OCI-LY7 (cell line): ENCODE measurements around the gene CBX2. TPM values are rescaled to one million over a fixed set of nuclear protein-coding genes. Genes with fewer than 3 reads are reported as not detected.

Source experiments
- BruUV-seq: library from RNA; stranded (reverse); fragments of 400-500 nt; replicated peaks from 2 replicates; lab custom pipeline; 2021; lab: Mats Ljungman, UMichigan
- CTCF ChIA-PET: fragments of 300-600 bp; sonication (Branson Sonifier 250); formaldehyde crosslinking; loops from one replicate; lab custom pipeline; 2022; ENCODE audit warnings: antibody characterized with exemption; ENCODE audit not compliant: unreplicated experiment; lab: Charles Lee
- POLR2A ChIA-PET: fragments of 300-600 bp; sonication (Branson Sonifier 250); formaldehyde crosslinking; loops from one replicate; lab custom pipeline; 2022; ENCODE audit warnings: antibody characterized with exemption; lab: Charles Lee
- DNase-seq: peaks from one replicate; pipeline ENCODE4 v3.0.0-alpha.2; 2015; ENCODE audit warnings: low spot score
- H2AFZ ChIP-seq: fragments of 200-600 bp; sonication (generic), shearing (Covaris generic); 2 replicates; pipeline ENCODE4 v1.6.1; 2014; ENCODE audit warnings: mild to moderate bottlenecking, antibody characterized with exemption, low read length, moderate library complexity
- H3K27ac ChIP-seq: fragments of 200-600 bp; sonication (generic); 2 replicates; pipeline ENCODE4 v1.5.1; 2014; ENCODE audit warnings: mixed run types, low read depth, mild to moderate bottlenecking, moderate library complexity, low read length, inconsistent platforms; ENCODE audit not compliant: poor library complexity, severe bottlenecking
- H3K36me3 ChIP-seq: fragments of 200-600 bp; sonication (generic); 2 replicates; pipeline ENCODE4 v1.6.1; 2014; ENCODE audit warnings: mild to moderate bottlenecking, antibody characterized with exemption, low read length, moderate library complexity, mixed read lengths; ENCODE audit not compliant: insufficient read depth
- H3K4me1 ChIP-seq: fragments of 200-600 bp; sonication (generic); 2 replicates; pipeline ENCODE4 v1.5.1; 2014; ENCODE audit warnings: mild to moderate bottlenecking, low read length; ENCODE audit not compliant: insufficient read depth, poor library complexity, severe bottlenecking
- H3K4me2 ChIP-seq: fragments of 200-600 bp; sonication (generic); 2 replicates; pipeline ENCODE4 v1.6.1; 2014; ENCODE audit warnings: mild to moderate bottlenecking, low read length
- H3K4me3 ChIP-seq: fragments of 200-600 bp; sonication (generic); 2 replicates; pipeline ENCODE4 v1.5.1; 2014; ENCODE audit warnings: mild to moderate bottlenecking, low read depth, low read length; ENCODE audit not compliant: poor library complexity, severe bottlenecking
- H3K79me2 ChIP-seq: fragments of 200-600 bp; sonication (generic); 2 replicates; pipeline ENCODE4 v1.6.1; 2016; ENCODE audit warnings: low read depth, mild to moderate bottlenecking, low read length, moderate library complexity, mixed read lengths; ENCODE audit not compliant: insufficient read depth
- H3K9me2 ChIP-seq: fragments of 200-600 bp; sonication (generic); 2 replicates; pipeline ENCODE4 v1.6.1; 2016; ENCODE audit warnings: mild to moderate bottlenecking, low read length, mixed read lengths; ENCODE audit not compliant: insufficient read depth
- H3K9me3 ChIP-seq: fragments of 200-600 bp; sonication (generic); 2 replicates; pipeline ENCODE4 v1.6.1; 2014; ENCODE audit warnings: mild to moderate bottlenecking, mixed run types, low read length, mixed read lengths
- H4K20me1 ChIP-seq: fragments of 200-600 bp; sonication (generic); 2 replicates; pipeline ENCODE4 v1.6.1; 2014; ENCODE audit warnings: mild to moderate bottlenecking, antibody characterized with exemption, low read length, moderate library complexity, mixed read lengths; ENCODE audit not compliant: insufficient read depth
- CTCF ChIP-seq: fragments of 200-600 bp; sonication (generic); conservative IDR thresholded peaks from 2 replicates; pipeline ENCODE4 v1.5.1; 2014; ENCODE audit warnings: mild to moderate bottlenecking, antibody characterized with exemption, low read length, moderate library complexity, mixed read lengths
- EZH2phosphoT487 ChIP-seq: fragments of 200-600 bp; sonication (generic); IDR thresholded peaks from 2 replicates; pipeline ENCODE4 v1.6.1; 2018; ENCODE audit warnings: low read depth, borderline replicate concordance, mild to moderate bottlenecking, mixed run types, antibody characterized with exemption, low read length, moderate library complexity, mixed read lengths
- intact Hi-C: fragments of 100-400 bp; cut with micrococcal nuclease; formaldehyde crosslinking; loops from one replicate; pipeline ENCODE4 v1.10.0; 2022; ENCODE audit not compliant: unreplicated experiment
- total RNA-seq, 2 experiments: library from RNA; depleted of rRNA in 1 of 2; stranded (reverse); fragments of >200 nt in 1 of 2; shearing (Covaris generic) in 1 of 2; gene quantifications; 2 replicates each; pipeline ENCODE4 v1.2.3, GENCODE V29; 2014 to 2022

The CBX2 gene
- total RNA-seq, 2 experiments from 2014 or later: 27.9 to 29.9 TPM

- no peaks in the 10 kb centered on the region for H3K9me2 ChIP-seq
- BruUV-seq: no TSS peak
- peak overlapping the region; percentile 53 for H3K27ac ChIP-seq
- H2AFZ ChIP-seq: peak overlapping the region; percentile 62; the same call in 1 of the 2 replicates
- peaks cover 8% of the 10 kb centered on the region for H3K36me3 ChIP-seq
- intact Hi-C loops: loop anchor here (2.0 to 5.0 kb wide), 2 partner anchors 17 to 466 kb away; partner anchors contain the start of genes CBX2 and RNF213
- H3K9me3 ChIP-seq: no peaks in the 10 kb centered on the region
- CTCF ChIA-PET: interaction anchor here (0.6 kb wide), 1 partner anchor 1644 kb away, joined by 3 read pairs; no protein-coding TSS in a partner anchor
- peak overlapping the region; percentile 87 for H3K4me3 ChIP-seq
- H3K79me2 ChIP-seq: peaks cover 9% of the 10 kb centered on the region; the same call in 1 of the 2 replicates
- POLR2A ChIA-PET: interaction anchor here (0.6 kb wide), 1 partner anchor 19 kb away, joined by 3 read pairs; no protein-coding TSS in a partner anchor
- DNase-seq: no peak
- no peaks in the 10 kb centered on the region for H4K20me1 ChIP-seq
- TF ChIP-seq CTCF (no peak), EZH2phosphoT487 (no peak)
- peak overlapping the region; percentile 87 for H3K4me2 ChIP-seq
- H3K4me1 ChIP-seq: peaks cover 47% of the 10 kb centered on the region
These were observed 18.0 kb downstream of the CBX2 start for GRCh38 chr17:79795795-79796443.

GRCh38 chr17:79796444-79796762 is 18.5 kb downstream of the CBX2 start:
- Histone ChIP-seq H4K20me1 (no peaks in the 10 kb centered on the region), H3K9me2 (no peaks in the 10 kb centered on the region), H2AFZ (peak overlapping the region; percentile 62), H3K79me2 (peaks cover 9% of the 10 kb centered on the region; the same call in 1 of the 2 replicates), H3K4me1 (peaks cover 49% of the 10 kb centered on the region), H3K4me3 (peak overlapping the region; percentile 87), H3K4me2 (peak overlapping the region; percentile 87), H3K27ac (peak overlapping the region; percentile 53), H3K9me3 (no peaks in the 10 kb centered on the region), H3K36me3 (peaks cover 8% of the 10 kb centered on the region)
- intact Hi-C loops: loop anchor here (2.0 to 5.0 kb wide), 2 partner anchors 18 to 466 kb away; partner anchors contain the start of genes CBX2 and RNF213
- ChIA-PET POLR2A (interaction anchor here (0.7 to 1.3 kb wide), 6 partner anchors 12 to 40 kb away, joined by 3 to 9 read pairs (median 4); no protein-coding TSS in a partner anchor), CTCF (interaction anchor here (0.6 to 0.7 kb wide), 2 partner anchors 174 to 1645 kb away, joined by 3 read pairs; no protein-coding TSS in a partner anchor)
- peak; percentile 62 for DNase-seq
- TF ChIP-seq EZH2phosphoT487 (no peak), CTCF (no peak)
- BruUV-seq: no TSS peak
